K562 (cell line): ENCODE results near the gene BZW2. TPM values are rescaled to one million over a fixed set of nuclear protein-coding genes. Genes with fewer than 3 reads are reported as not detected.

Source experiments
- ARID1B ChIP-seq: fragments of 450-650 bp; IDR thresholded peaks from 2 replicates; pipeline ENCODE4 v1.6.1; 2016; ENCODE audit warnings: antibody characterized with exemption, mild to moderate bottlenecking, inconsistent platforms
- DPF2 ChIP-seq: fragments of 450-650 bp; IDR thresholded peaks from 2 replicates; pipeline ENCODE4 v1.6.1; 2016
- EP300 ChIP-seq: IDR thresholded peaks from 2 replicates; pipeline ENCODE4 v1.6.1; 2012; ENCODE audit warnings: low read length, improper control_type of control experiment
- HMG20B ChIP-seq: fragments of 250-450 bp; sonication (Bioruptor Pico); IDR thresholded peaks from 2 replicates; pipeline ENCODE4 v1.5.0; 2021; ENCODE audit warnings: mild to moderate bottlenecking
- MEF2A ChIP-seq: IDR thresholded peaks from 2 replicates; pipeline ENCODE4 v1.6.1; 2011; ENCODE audit warnings: low read depth, mild to moderate bottlenecking, low read length, moderate library complexity; ENCODE audit not compliant: control insufficient read depth
- TCF3 ChIP-seq: sonication (generic); formaldehyde crosslinking; IDR thresholded peaks from 2 replicates; pipeline ENCODE4 v1.4.0; 2020; ENCODE audit warnings: mild to moderate bottlenecking, missing genetic modification reagents
- polyA plus RNA-seq, 8 experiments: library from polyadenylated mRNA; depleted of rRNA in 4 of 8; stranded (reverse) in 5 of 8; unstranded in 3 of 8; fragments of >200 nt; fragmentation: Nextera tagmentation in 2 of 8; fragmentation: Illumina TruSeq in 1 of 8; extraction: Ambion mirVana in 2 of 8; extraction: Trizol in 1 of 8; gene quantifications; 2 replicates each; pipeline versions ENCODE4 v1.2.1 to v1.2.3, GENCODE V29; 2011 to 2014; ENCODE audit warnings: inconsistent platforms in 1 of 8, missing spikeins in 1 of 8
- total RNA-seq, 7 experiments: library from RNA; depleted of rRNA in 6 of 7; stranded (reverse); fragments of >200 nt in 6 of 7; fragmentation: Illumina TruSeq in 2 of 7; extraction: Trizol in 2 of 7; gene quantifications; 2 replicates each; pipeline versions ENCODE4 v1.2.1 to v1.2.3, GENCODE V29; 2011 to 2021; ENCODE audit warnings: low replicate concordance in 1 of 7
- TF ChIP-seq, protein P1 (sequence below), 2 experiments: IDR thresholded peaks in 1 of 2; conservative IDR thresholded peaks in 1 of 2; 2 replicates each; pipeline ENCODE4 v1.6.1; 2016; ENCODE audit warnings: low read depth in 2 of 2, mild to moderate bottlenecking in 1 of 2, missing compliant biosample characterization in 1 of 2, missing genetic modification characterization in 1 of 2, moderate library complexity in 1 of 2
- TF ChIP-seq, protein P2 (sequence below): fragments of 450-650 bp; IDR thresholded peaks from 2 replicates; pipeline ENCODE4 v1.7.1; 2018; ENCODE audit warnings: mild to moderate bottlenecking, low read depth; ENCODE audit not compliant: partially characterized antibody

BZW2 gene
- total and polyA plus RNA-seq, 9 of the 15 experiments (the other 6 are each of a cell fraction or from before 2014, with no cell fraction given), result 140 to 316 (median 173) TPM

DNA sequence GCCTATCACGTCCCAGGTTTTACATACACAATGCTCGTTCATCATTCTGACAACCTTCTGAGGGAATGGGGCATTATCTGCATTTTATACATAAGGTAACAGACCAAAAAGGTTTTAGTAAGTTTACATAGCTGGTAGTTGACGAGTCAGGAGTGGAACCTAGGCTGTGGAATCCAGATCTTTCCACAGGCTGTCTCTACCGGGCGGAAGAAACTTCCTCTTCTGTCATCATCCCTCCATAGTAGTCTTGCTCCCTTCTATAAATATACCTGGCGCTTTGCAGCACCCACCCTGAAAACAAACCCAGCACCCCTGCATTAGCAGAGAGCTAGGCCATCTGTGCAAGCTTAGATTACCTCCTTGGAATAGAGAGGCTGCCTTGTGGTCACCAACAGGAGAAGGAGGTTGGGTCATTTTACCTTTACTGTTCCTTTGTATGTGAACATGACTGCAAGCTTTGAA, 108.9 kb downstream of the BZW2 start (continued):
- TF ChIP-seq, protein P1, sequence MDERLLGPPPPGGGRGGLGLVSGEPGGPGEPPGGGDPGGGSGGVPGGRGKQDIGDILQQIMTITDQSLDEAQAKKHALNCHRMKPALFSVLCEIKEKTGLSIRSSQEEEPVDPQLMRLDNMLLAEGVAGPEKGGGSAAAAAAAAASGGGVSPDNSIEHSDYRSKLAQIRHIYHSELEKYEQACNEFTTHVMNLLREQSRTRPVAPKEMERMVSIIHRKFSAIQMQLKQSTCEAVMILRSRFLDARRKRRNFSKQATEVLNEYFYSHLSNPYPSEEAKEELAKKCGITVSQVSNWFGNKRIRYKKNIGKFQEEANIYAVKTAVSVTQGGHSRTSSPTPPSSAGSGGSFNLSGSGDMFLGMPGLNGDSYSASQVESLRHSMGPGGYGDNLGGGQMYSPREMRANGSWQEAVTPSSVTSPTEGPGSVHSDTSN (CRISPR knock-in tag; IDR thresholded peaks at IDR 0.05; ENCODE audit: low read depth), result no peak
- TF ChIP-seq, protein P1 (tag; conservative IDR thresholded peaks at IDR 0.05; ENCODE audit: low read depth), result 0 out of 2 replicates have a peak, but pooled peaks have one; percentile 32
- TF ChIP-seq MEF2A (peak; percentile 58; the same call in 1 of the 2 replicates), DPF2 (peak; percentile 25; the same call in 1 of the 2 replicates), EP300 (0 out of 2 replicates have a peak, but pooled peaks have one; percentile 17), TCF3 (CRISPR knock-in tag) (peak; percentile 61), HMG20B (CRISPR knock-in tag) (no peak), ARID1B (peak; percentile 34)
- TF ChIP-seq, protein P2, sequence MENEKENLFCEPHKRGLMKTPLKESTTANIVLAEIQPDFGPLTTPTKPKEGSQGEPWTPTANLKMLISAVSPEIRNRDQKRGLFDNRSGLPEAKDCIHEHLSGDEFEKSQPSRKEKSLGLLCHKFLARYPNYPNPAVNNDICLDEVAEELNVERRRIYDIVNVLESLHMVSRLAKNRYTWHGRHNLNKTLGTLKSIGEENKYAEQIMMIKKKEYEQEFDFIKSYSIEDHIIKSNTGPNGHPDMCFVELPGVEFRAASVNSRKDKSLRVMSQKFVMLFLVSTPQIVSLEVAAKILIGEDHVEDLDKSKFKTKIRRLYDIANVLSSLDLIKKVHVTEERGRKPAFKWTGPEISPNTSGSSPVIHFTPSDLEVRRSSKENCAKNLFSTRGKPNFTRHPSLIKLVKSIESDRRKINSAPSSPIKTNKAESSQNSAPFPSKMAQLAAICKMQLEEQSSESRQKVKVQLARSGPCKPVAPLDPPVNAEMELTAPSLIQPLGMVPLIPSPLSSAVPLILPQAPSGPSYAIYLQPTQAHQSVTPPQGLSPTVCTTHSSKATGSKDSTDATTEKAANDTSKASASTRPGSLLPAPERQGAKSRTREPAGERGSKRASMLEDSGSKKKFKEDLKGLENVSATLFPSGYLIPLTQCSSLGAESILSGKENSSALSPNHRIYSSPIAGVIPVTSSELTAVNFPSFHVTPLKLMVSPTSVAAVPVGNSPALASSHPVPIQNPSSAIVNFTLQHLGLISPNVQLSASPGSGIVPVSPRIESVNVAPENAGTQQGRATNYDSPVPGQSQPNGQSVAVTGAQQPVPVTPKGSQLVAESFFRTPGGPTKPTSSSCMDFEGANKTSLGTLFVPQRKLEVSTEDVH, result peak; percentile 7
